HL-60 (cell line): ENCODE results near the gene PFDN2.

Experiments
- DNase-seq, 2 experiments: peaks; one replicate each; pipeline ENCODE4 v3.0.0-alpha.2; 2010 to 2020; ENCODE audit warnings: low read depth in 1 of 2, low spot score in 1 of 2
- H3K27ac ChIP-seq: fragments of 250-450 bp; sonication (Bioruptor Pico); replicated peaks from 2 replicates; pipeline ENCODE4 v1.5.1; 2020; ENCODE audit warnings: mild to moderate bottlenecking, moderate library complexity
- H3K27me3 ChIP-seq: fragments of 250-450 bp; sonication (Bioruptor Pico); 2 replicates; pipeline ENCODE4 v1.5.1; 2021; ENCODE audit warnings: mild to moderate bottlenecking, moderate library complexity; ENCODE audit not compliant: insufficient read depth, poor library complexity, severe bottlenecking
- H3K4me3 ChIP-seq: replicated peaks from 2 replicates; pipeline ENCODE4 v1.5.1; 2011; ENCODE audit warnings: mild to moderate bottlenecking, control low read depth, low read length; ENCODE audit not compliant: insufficient read depth
- CTCF ChIP-seq: IDR thresholded peaks from one replicate; pipeline ENCODE4 v1.5.1; 2011; ENCODE audit warnings: low read length, control low read depth, inconsistent platforms; ENCODE audit not compliant: insufficient read depth
- GABPA ChIP-seq: IDR thresholded peaks from 2 replicates; pipeline ENCODE4 v1.6.1; 2012; ENCODE audit warnings: low read depth
- POLR2AphosphoS5 ChIP-seq: IDR thresholded peaks from 2 replicates; pipeline ENCODE4 v1.6.1; 2012; ENCODE audit warnings: low read depth
- REST ChIP-seq: IDR thresholded peaks from 2 replicates; pipeline ENCODE4 v1.6.1; 2012; ENCODE audit warnings: low read depth; ENCODE audit not compliant: insufficient replicate concordance
- SPI1 ChIP-seq: IDR thresholded peaks from 2 replicates; pipeline ENCODE4 v1.6.1; 2012; ENCODE audit warnings: low read depth, mild to moderate bottlenecking, borderline replicate concordance

PFDN2 gene

GRCh38 chr1:161114556-161114955 lies 3.3 kb downstream of the PFDN2 start:
- TF ChIP-seq CTCF (no peak), REST (no peak), POLR2AphosphoS5 (no peak), SPI1 (no peak), GABPA (no peak)
- Histone ChIP-seq H3K27me3 (no peaks in the 10 kb centered on the region), H3K27ac (no peak overlapping the region; the same call in 1 of the 2 replicates), H3K4me3 (no peak overlapping the region)
- DNase-seq: no peak

- Histone ChIP-seq H3K4me3 (no peak overlapping the region), H3K27me3 (no peaks in the 10 kb centered on the region), H3K27ac (no peak overlapping the region; the same call in 1 of the 2 replicates)
- TF ChIP-seq REST: no peak
- no peak for TF ChIP-seq SPI1
- no peak for TF ChIP-seq GABPA
- no peak for TF ChIP-seq POLR2AphosphoS5
- TF ChIP-seq CTCF: no peak
- no peak for DNase-seq
Measured at GRCh38 chr1:161113915-161114314, 3.9 kb downstream of the PFDN2 start.

- peak overlapping the region; percentile 26 for H3K27ac ChIP-seq
- DNase-seq: no peak
- no peak for TF ChIP-seq POLR2AphosphoS5
- peak; percentile 26; the same call in 1 of the 2 replicates for TF ChIP-seq SPI1
- no peak overlapping the region for H3K4me3 ChIP-seq
- H3K27me3 ChIP-seq: no peaks in the 10 kb centered on the region
Measured at GRCh38 chr1:161111527-161111926, 6.3 kb downstream of the PFDN2 start.

- no peak for TF ChIP-seq CTCF
- no peak for TF ChIP-seq REST
- TF ChIP-seq POLR2AphosphoS5: no peak
- no peak for TF ChIP-seq SPI1
- no peak for TF ChIP-seq GABPA
- no peak overlapping the region for H3K27ac ChIP-seq
- H3K27me3 ChIP-seq: no peaks in the 10 kb centered on the region
- H3K4me3 ChIP-seq: no peak overlapping the region
- no peak for DNase-seq
Measured at GRCh38 chr1:161111117-161111516, 6.7 kb downstream of the PFDN2 start.
